H9 (cell line): ENCODE data around the gene FAM180A. TPM values are rescaled to one million over a fixed set of nuclear protein-coding genes. Genes with fewer than 3 reads are reported as not detected.

ENCODE experiments used
- DNase-seq: peaks from one replicate; pipeline ENCODE4 v3.0.0-alpha.2; 2017
- H2AFZ ChIP-seq: one replicate; pipeline ENCODE4 v1.6.1; 2013; ENCODE audit warnings: mild to moderate bottlenecking, low read length, control low read depth, moderate library complexity
- H2AK5ac ChIP-seq: 2 replicates; pipeline ENCODE4 v1.6.1; 2013; ENCODE audit warnings: low read length, control low read depth, mixed read lengths; ENCODE audit not compliant: insufficient read length
- H2BK120ac ChIP-seq: one replicate; pipeline ENCODE4 v1.6.1; 2013; ENCODE audit warnings: low read depth, mild to moderate bottlenecking, low read length, control low read depth, inconsistent platforms; ENCODE audit not compliant: poor library complexity, severe bottlenecking
- H2BK12ac ChIP-seq: 2 replicates; pipeline ENCODE4 v1.6.1; 2013; ENCODE audit warnings: low read length, control low read depth, mixed read lengths, low read depth; ENCODE audit not compliant: insufficient read length
- H2BK15ac ChIP-seq: 2 replicates; pipeline ENCODE4 v1.6.1; 2013; ENCODE audit warnings: low read depth, low read length, control low read depth
- H2BK20ac ChIP-seq: one replicate; pipeline ENCODE4 v1.6.1; 2013; ENCODE audit warnings: low read depth, mild to moderate bottlenecking, low read length, control low read depth, inconsistent platforms; ENCODE audit not compliant: poor library complexity, severe bottlenecking
- H2BK5ac ChIP-seq: 2 replicates; pipeline ENCODE4 v1.6.1; 2013; ENCODE audit warnings: low read length, control low read depth, mixed read lengths; ENCODE audit not compliant: insufficient read length
- H3K14ac ChIP-seq: 2 replicates; pipeline ENCODE4 v1.6.1; 2013; ENCODE audit warnings: low read length, control low read depth; ENCODE audit not compliant: insufficient read depth
- H3K18ac ChIP-seq: 2 replicates; pipeline ENCODE4 v1.6.1; 2013; ENCODE audit warnings: low read depth, mild to moderate bottlenecking, mixed read lengths, low read length, control low read depth; ENCODE audit not compliant: insufficient read length
- H3K23ac ChIP-seq: 2 replicates; pipeline ENCODE4 v1.6.1; 2013; ENCODE audit warnings: low read length, control low read depth, mixed read lengths, low read depth; ENCODE audit not compliant: insufficient read length
- H3K23me2 ChIP-seq: 2 replicates; pipeline ENCODE4 v1.6.1; 2013; ENCODE audit warnings: low read depth, mild to moderate bottlenecking, mixed read lengths, low read length, control low read depth; ENCODE audit not compliant: insufficient read length, poor library complexity, severe bottlenecking
- H3K27ac ChIP-seq: 2 replicates; pipeline ENCODE4 v1.5.1; 2013; ENCODE audit warnings: low read length, control low read depth, mixed read lengths, low read depth; ENCODE audit not compliant: insufficient read length
- H3K27me3 ChIP-seq: 2 replicates; pipeline ENCODE4 v1.6.1; 2013; ENCODE audit warnings: low read length, control low read depth, inconsistent platforms; ENCODE audit not compliant: insufficient read depth
- H3K4ac ChIP-seq: 2 replicates; pipeline ENCODE4 v1.6.1; 2013; ENCODE audit warnings: low read depth, mild to moderate bottlenecking, control low read depth, inconsistent platforms, low read length, moderate library complexity
- H3K4me1 ChIP-seq: 2 replicates; pipeline ENCODE4 v1.6.1; 2013; ENCODE audit warnings: low read length, control low read depth, inconsistent platforms; ENCODE audit not compliant: insufficient read depth
- H3K4me2 ChIP-seq: 2 replicates; pipeline ENCODE4 v1.6.1; 2013; ENCODE audit warnings: low read length, control low read depth, mixed read lengths; ENCODE audit not compliant: insufficient read length, insufficient read depth
- H3K56ac ChIP-seq: 2 replicates; pipeline ENCODE4 v1.6.1; 2013; ENCODE audit warnings: low read depth, mild to moderate bottlenecking, mixed read lengths, low read length, control low read depth; ENCODE audit not compliant: insufficient read length
- H3K79me1 ChIP-seq: 2 replicates; pipeline ENCODE4 v1.6.1; 2013; ENCODE audit warnings: low read depth, mild to moderate bottlenecking, moderate library complexity, low read length, control low read depth, inconsistent platforms; ENCODE audit not compliant: insufficient read depth, poor library complexity, severe bottlenecking
- H3K79me2 ChIP-seq: 2 replicates; pipeline ENCODE4 v1.6.1; 2013; ENCODE audit warnings: low read length, control low read depth, inconsistent platforms; ENCODE audit not compliant: insufficient read depth
- H3K9ac ChIP-seq: 2 replicates; pipeline ENCODE4 v1.6.1; 2013; ENCODE audit warnings: low read length, control low read depth, mixed read lengths; ENCODE audit not compliant: insufficient read length; ENCODE audit errors: extremely low read depth
- H3K9me3 ChIP-seq: one replicate; pipeline ENCODE4 v1.6.1; 2013; ENCODE audit warnings: low read depth, low read length, inconsistent platforms; ENCODE audit not compliant: control insufficient read depth
- H3T11ph ChIP-seq: one replicate; pipeline ENCODE4 v1.6.1; 2013; ENCODE audit warnings: mild to moderate bottlenecking, low read length, control low read depth, inconsistent platforms
- H4K20me1 ChIP-seq: one replicate; pipeline ENCODE4 v1.6.1; 2013; ENCODE audit not compliant: control insufficient read depth, insufficient read length, insufficient read depth
- H4K5ac ChIP-seq: 2 replicates; pipeline ENCODE4 v1.6.1; 2013; ENCODE audit warnings: low read depth, mild to moderate bottlenecking, mixed read lengths, low read length, control low read depth; ENCODE audit not compliant: insufficient read length
- H4K8ac ChIP-seq: replicated peaks from 2 replicates; pipeline ENCODE4 v1.6.1; 2013; ENCODE audit warnings: low read length, control low read depth, mixed read lengths, low read depth; ENCODE audit not compliant: insufficient read length
- H4K91ac ChIP-seq: 2 replicates; pipeline ENCODE4 v1.6.1; 2013; ENCODE audit warnings: low read depth, mild to moderate bottlenecking, moderate library complexity, mixed read lengths, low read length, control low read depth; ENCODE audit not compliant: insufficient read length
- H3K27ac Mint-ChIP-seq, 3 experiments: 2 replicates in 2 of 3; 3 replicates in 1 of 3; pipeline ENCODE4 v1.8.0; 2020 to 2021; ENCODE audit warnings: mixed read lengths in 3 of 3, mild to moderate bottlenecking in 1 of 3, moderate library complexity in 1 of 3
- H3K27me3 Mint-ChIP-seq: 2 replicates; pipeline ENCODE4 v1.8.0; 2021; ENCODE audit warnings: low read depth, mild to moderate bottlenecking, moderate library complexity, mixed read lengths
- H3K36me3 Mint-ChIP-seq, 3 experiments: 2 replicates in 2 of 3; 3 replicates in 1 of 3; pipeline ENCODE4 v1.8.0; 2020 to 2021; ENCODE audit warnings: low read depth in 3 of 3, mixed read lengths in 3 of 3; ENCODE audit not compliant: insufficient read depth in 1 of 3
- H3K4me1 Mint-ChIP-seq, 2 experiments: 2 replicates each; pipeline ENCODE4 v1.8.0; 2020; ENCODE audit warnings: mixed read lengths in 2 of 2
- H3K4me3 Mint-ChIP-seq, 2 experiments: 2 replicates in 1 of 2; 3 replicates in 1 of 2; pipeline ENCODE4 v1.8.0; 2020 to 2021; ENCODE audit warnings: mild to moderate bottlenecking in 2 of 2, mixed read lengths in 2 of 2, moderate library complexity in 1 of 2
- H3K9me3 Mint-ChIP-seq, 2 experiments: 2 replicates in 1 of 2; 3 replicates in 1 of 2; pipeline ENCODE4 v1.8.0; 2020; ENCODE audit warnings: mild to moderate bottlenecking in 2 of 2, mixed read lengths in 2 of 2, moderate library complexity in 1 of 2
- WGBS: extraction: QIAGEN DNeasy Blood & Tissue Kit; methylation state at CpG from one replicate; pipeline ENCODE4 v1.1.7; 2013; ENCODE audit warnings: missing lambda C conversion rate, low lambda C conversion rate, mixed read lengths; ENCODE audit not compliant: insufficient read length; ENCODE audit errors: extremely low coverage; 5-methylcytosine and 5-hydroxymethylcytosine counted together
- total RNA-seq: library from RNA; stranded (reverse); gene quantifications from 2 replicates; pipeline ENCODE4 v1.2.1, GENCODE V29; 2021
- TF ChIP-seq, protein P1 (sequence below): fragments of 200-600 bp; sonication (generic); conservative IDR thresholded peaks from 3 replicates; pipeline ENCODE4 v1.8.0; 2021; ENCODE audit warnings: antibody characterized with exemption, mild to moderate bottlenecking

FAM180A gene
- total RNA-seq, 1 experiment from 2014 or later = not detected

DNA sequence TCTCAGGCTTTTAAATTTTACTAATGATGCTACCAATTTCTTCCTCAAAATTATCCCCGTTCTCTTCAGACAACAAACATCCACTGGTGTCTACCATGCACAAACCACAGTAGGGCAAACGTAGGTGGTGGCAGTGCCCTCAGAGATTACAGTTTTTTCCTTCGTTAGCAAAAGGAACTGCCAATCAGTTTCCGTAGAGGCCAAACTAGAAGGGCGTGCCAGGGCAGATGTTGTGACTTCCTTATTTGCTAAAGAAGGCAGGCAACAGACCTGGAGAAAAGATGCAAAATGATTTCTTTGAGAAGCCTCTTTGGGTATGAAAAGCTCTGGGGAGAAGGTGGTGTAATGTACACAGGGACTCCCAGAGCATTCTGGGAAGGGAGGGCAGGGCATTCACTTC, 7.6 kb upstream of the FAM180A start:
- TF ChIP-seq, protein P1, sequence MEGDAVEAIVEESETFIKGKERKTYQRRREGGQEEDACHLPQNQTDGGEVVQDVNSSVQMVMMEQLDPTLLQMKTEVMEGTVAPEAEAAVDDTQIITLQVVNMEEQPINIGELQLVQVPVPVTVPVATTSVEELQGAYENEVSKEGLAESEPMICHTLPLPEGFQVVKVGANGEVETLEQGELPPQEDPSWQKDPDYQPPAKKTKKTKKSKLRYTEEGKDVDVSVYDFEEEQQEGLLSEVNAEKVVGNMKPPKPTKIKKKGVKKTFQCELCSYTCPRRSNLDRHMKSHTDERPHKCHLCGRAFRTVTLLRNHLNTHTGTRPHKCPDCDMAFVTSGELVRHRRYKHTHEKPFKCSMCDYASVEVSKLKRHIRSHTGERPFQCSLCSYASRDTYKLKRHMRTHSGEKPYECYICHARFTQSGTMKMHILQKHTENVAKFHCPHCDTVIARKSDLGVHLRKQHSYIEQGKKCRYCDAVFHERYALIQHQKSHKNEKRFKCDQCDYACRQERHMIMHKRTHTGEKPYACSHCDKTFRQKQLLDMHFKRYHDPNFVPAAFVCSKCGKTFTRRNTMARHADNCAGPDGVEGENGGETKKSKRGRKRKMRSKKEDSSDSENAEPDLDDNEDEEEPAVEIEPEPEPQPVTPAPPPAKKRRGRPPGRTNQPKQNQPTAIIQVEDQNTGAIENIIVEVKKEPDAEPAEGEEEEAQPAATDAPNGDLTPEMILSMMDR = no peak
- no peaks in the 10 kb centered on the region for H3K27me3 Mint-ChIP-seq
- Histone ChIP-seq H2AFZ (no peak overlapping the region), H2BK15ac (no peak overlapping the region), H4K20me1 (no peaks in the 10 kb centered on the region), H3K23me2 (no peaks in the 10 kb centered on the region), H3K27ac (no peak overlapping the region), H3K56ac (no peak overlapping the region), H2BK5ac (no peak overlapping the region), H3K23ac (no peak overlapping the region), H4K5ac (no peak overlapping the region), H3K14ac (no peak overlapping the region), H4K91ac (no peak overlapping the region), H4K8ac (no peak overlapping the region), H2AK5ac (no peak overlapping the region), H3K79me1 (no peaks in the 10 kb centered on the region), H3K4me2 (no peak overlapping the region), H2BK120ac (no peak overlapping the region), H3K27me3 (no peaks in the 10 kb centered on the region), H3K9ac (no peak overlapping the region), H3T11ph (no peak overlapping the region), H2BK12ac (no peak overlapping the region), H3K9me3 (no peaks in the 10 kb centered on the region), H3K18ac (no peak overlapping the region), H3K4ac (no peak overlapping the region), H2BK20ac (no peak overlapping the region), H3K79me2 (no peaks in the 10 kb centered on the region), H3K4me1 (peaks cover 5% of the 10 kb centered on the region; the same call in 1 of the 2 replicates)
- no peak for DNase-seq
- H3K36me3 Mint-ChIP-seq = peaks cover 3 to 26% (median 6%) of the 10 kb centered on the region in 3 experiments; a peak in 6 of 7 replicates
- no peak overlapping the region for H3K4me3 Mint-ChIP-seq
- peaks cover 34 to 58% of the 10 kb centered on the region in 2 experiments for H3K4me1 Mint-ChIP-seq
- no CpG with 5 or more reads among the region's 5 CpGs for WGBS
- H3K27ac Mint-ChIP-seq = no peak overlapping the region
- peaks cover 15 to 19% of the 10 kb centered on the region in 2 experiments for H3K9me3 Mint-ChIP-seq
